Hepatocyte (in vitro differentiated cells): ENCODE results near the gene HJURP. TPM values are rescaled to one million over a fixed set of nuclear protein-coding genes. Genes with fewer than 3 reads are reported as not detected.

Experiments
- DNase-seq: peaks from one replicate; pipeline ENCODE4 v3.0.0-alpha.2; 2016; ENCODE audit warnings: low spot score
- H2AFZ ChIP-seq: fragments of 200-600 bp; sonication (generic); 2 replicates; pipeline ENCODE4 v1.6.0; 2016; ENCODE audit warnings: antibody characterized with exemption, mild to moderate bottlenecking
- H3K27ac ChIP-seq: fragments of 200-600 bp; sonication (generic); 2 replicates; pipeline ENCODE4 v1.5.1; 2016; ENCODE audit warnings: mild to moderate bottlenecking
- H3K27me3 ChIP-seq: fragments of 200-600 bp; sonication (generic); 2 replicates; pipeline ENCODE4 v1.6.1; 2016
- H3K36me3 ChIP-seq: fragments of 200-600 bp; sonication (generic); replicated peaks from 2 replicates; pipeline ENCODE4 v1.5.1; 2016; ENCODE audit warnings: low read depth; ENCODE audit not compliant: insufficient read depth
- H3K4me1 ChIP-seq: fragments of 200-600 bp; sonication (generic); 2 replicates; pipeline ENCODE4 v1.5.1; 2016; ENCODE audit warnings: mild to moderate bottlenecking, moderate library complexity; ENCODE audit not compliant: insufficient read depth
- H3K4me2 ChIP-seq: fragments of 200-600 bp; sonication (generic); 2 replicates; pipeline ENCODE4 v1.6.0; 2016
- H3K4me3 ChIP-seq: fragments of 200-600 bp; sonication (generic); 2 replicates; pipeline ENCODE4 v1.5.1; 2016; ENCODE audit warnings: mild to moderate bottlenecking
- H3K79me2 ChIP-seq: fragments of 200-600 bp; sonication (generic); 2 replicates; pipeline ENCODE4 v1.6.0; 2017; ENCODE audit warnings: mild to moderate bottlenecking
- H3K9me2 ChIP-seq: fragments of 200-600 bp; sonication (generic); replicated peaks from 2 replicates; pipeline ENCODE4 v1.6.0; 2017; ENCODE audit warnings: mild to moderate bottlenecking; ENCODE audit not compliant: insufficient read depth
- H3K9me3 ChIP-seq: fragments of 200-600 bp; sonication (generic); 2 replicates; pipeline ENCODE4 v1.5.1; 2016; ENCODE audit warnings: low read depth, mild to moderate bottlenecking
- H4K20me1 ChIP-seq: fragments of 200-600 bp; sonication (generic); 2 replicates; pipeline ENCODE4 v1.6.0; 2016; ENCODE audit warnings: mild to moderate bottlenecking; ENCODE audit not compliant: insufficient read depth, poor library complexity, severe bottlenecking
- CTCF ChIP-seq: fragments of 200-600 bp; sonication (generic); IDR thresholded peaks from 2 replicates; pipeline ENCODE4 v1.5.1; 2016; ENCODE audit warnings: antibody characterized with exemption, mild to moderate bottlenecking; ENCODE audit not compliant: poor library complexity
- EZH2 ChIP-seq: fragments of 200-600 bp; sonication (generic); IDR thresholded peaks from 2 replicates; pipeline ENCODE4 v1.6.1; 2016; ENCODE audit warnings: antibody characterized with exemption, mild to moderate bottlenecking, borderline replicate concordance
- EZH2phosphoT487 ChIP-seq: fragments of 200-600 bp; sonication (generic); IDR thresholded peaks from one replicate; pipeline ENCODE4 v1.6.1; 2018; ENCODE audit warnings: antibody characterized with exemption, mild to moderate bottlenecking, low read depth, moderate library complexity; ENCODE audit not compliant: unreplicated experiment, severe bottlenecking
- WGBS: methylation state at CpG from one replicate; pipeline ENCODE4 v1.1.6; 2016; ENCODE audit warnings: low lambda C conversion rate; ENCODE audit errors: missing lambda C conversion rate; 5-methylcytosine and 5-hydroxymethylcytosine counted together
- polyA plus RNA-seq: library from polyadenylated mRNA; unstranded; fragments of >200 nt; fragmentation: Nextera tagmentation; extraction: Ambion mirVana; gene quantifications from 2 replicates; pipeline ENCODE4 v1.2.1, GENCODE V29; 2016
- total RNA-seq: library from RNA; depleted of rRNA; stranded (reverse); fragments of >200 nt; gene quantifications from 2 replicates; pipeline ENCODE4 v1.2.3, GENCODE V29; 2014

The HJURP gene
- total and polyA plus RNA-seq, 2 experiments from 2014 or later, result 2.7 to 5.0 TPM

GRCh38 chr2:233852056-233852455 is 2.3 kb downstream of the HJURP start:
- H2AFZ ChIP-seq, result no peak overlapping the region
- no peaks in the 10 kb centered on the region for H3K27me3 ChIP-seq
- no peaks in the 10 kb centered on the region for H3K9me3 ChIP-seq
- TF ChIP-seq EZH2 (no peak), CTCF (no peak), EZH2phosphoT487 (no peak)
- no peak overlapping the region for H3K27ac ChIP-seq
- H3K4me1 ChIP-seq, result no peaks in the 10 kb centered on the region
- peaks cover 38% of the 10 kb centered on the region for H3K79me2 ChIP-seq
- no peak overlapping the region for H3K4me3 ChIP-seq
- 86% methylated on average over 3 of the region's 3 CpGs for WGBS
- H3K9me2 ChIP-seq, result no peaks in the 10 kb centered on the region
- H3K36me3 ChIP-seq, result no peaks in the 10 kb centered on the region
- H4K20me1 ChIP-seq, result no peaks in the 10 kb centered on the region
- DNase-seq, result no peak
- H3K4me2 ChIP-seq, result peak overlapping the region; percentile 71

GRCh38 chr2:233851169-233851568 is 3.2 kb downstream of the HJURP start:
- 99% methylated on average over 6 of the region's 6 CpGs for WGBS
- H3K4me1 ChIP-seq, result no peaks in the 10 kb centered on the region

GRCh38 chr2:233850745-233851144 is 3.6 kb downstream of the HJURP start:
- Histone ChIP-seq H3K79me2 (peaks cover 38% of the 10 kb centered on the region), H3K4me2 (no peak overlapping the region), H3K9me2 (no peaks in the 10 kb centered on the region), H3K4me1 (no peaks in the 10 kb centered on the region), H3K27me3 (no peaks in the 10 kb centered on the region), H2AFZ (no peak overlapping the region), H3K36me3 (no peaks in the 10 kb centered on the region), H3K4me3 (no peak overlapping the region), H4K20me1 (no peaks in the 10 kb centered on the region), H3K27ac (no peak overlapping the region), H3K9me3 (no peaks in the 10 kb centered on the region)
- WGBS, result 81% methylated on average over 7 of the region's 7 CpGs
- TF ChIP-seq CTCF, result no peak
- no peak for TF ChIP-seq EZH2phosphoT487
- no peak for DNase-seq

More at GRCh38 chr2:233851169-233851568, 3.2 kb downstream of the HJURP start:
- DNase-seq, result no peak
- no peak overlapping the region for H2AFZ ChIP-seq
- peaks cover 38% of the 10 kb centered on the region for H3K79me2 ChIP-seq
- no peaks in the 10 kb centered on the region for H4K20me1 ChIP-seq
- TF ChIP-seq EZH2phosphoT487, result no peak
- H3K4me3 ChIP-seq, result no peak overlapping the region
- H3K27me3 ChIP-seq, result no peaks in the 10 kb centered on the region
- H3K27ac ChIP-seq, result no peak overlapping the region
- no peak overlapping the region for H3K4me2 ChIP-seq
- H3K9me2 ChIP-seq, result no peaks in the 10 kb centered on the region
- no peaks in the 10 kb centered on the region for H3K9me3 ChIP-seq
- no peaks in the 10 kb centered on the region for H3K36me3 ChIP-seq

DNA sequence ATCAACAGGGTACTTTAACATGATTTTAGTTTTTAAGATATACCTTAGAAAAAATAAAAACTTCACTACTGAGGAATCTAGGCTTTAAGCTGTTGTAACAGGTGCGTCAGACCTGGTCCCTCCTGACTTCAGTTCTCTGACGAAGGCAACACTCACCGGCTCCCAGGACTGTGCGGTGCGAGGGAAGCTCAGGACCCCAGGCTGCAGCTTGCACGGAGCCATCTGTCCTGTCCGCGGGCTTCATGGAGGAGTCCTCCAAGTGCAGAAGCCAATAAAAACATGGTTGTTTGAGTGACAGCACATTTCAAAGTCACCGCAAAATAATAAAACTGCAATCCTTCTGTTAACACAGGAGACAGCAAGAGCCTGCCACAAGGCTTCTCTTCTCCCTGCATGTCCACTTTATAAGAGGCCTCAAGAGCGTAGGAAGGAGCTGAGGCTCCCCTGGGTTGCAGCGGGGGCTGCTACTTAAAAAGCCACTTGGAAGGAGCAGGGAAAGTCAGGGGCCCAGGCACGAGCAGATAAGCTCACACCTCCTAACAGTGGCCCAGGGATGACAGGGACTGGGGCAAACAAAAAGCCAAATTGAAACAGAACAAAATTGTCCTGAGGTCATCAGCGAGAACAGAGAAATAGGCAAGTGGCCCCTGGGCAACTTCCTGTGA is 4.6 kb downstream of the HJURP start:
- Histone ChIP-seq H3K4me2 (no peak overlapping the region), H3K4me3 (no peak overlapping the region), H3K27me3 (no peaks in the 10 kb centered on the region), H4K20me1 (no peaks in the 10 kb centered on the region), H3K36me3 (no peaks in the 10 kb centered on the region), H3K79me2 (peaks cover 38% of the 10 kb centered on the region), H3K9me2 (no peaks in the 10 kb centered on the region), H3K27ac (no peak overlapping the region), H2AFZ (no peak overlapping the region), H3K4me1 (no peaks in the 10 kb centered on the region), H3K9me3 (no peaks in the 10 kb centered on the region)
- TF ChIP-seq EZH2phosphoT487 (no peak), EZH2 (no peak), CTCF (no peak)
- DNase-seq, result no peak
- WGBS, result 95% methylated on average over 13 of the region's 13 CpGs
